Spleen (tissue), 7 donors: ENCODE data around the gene CHM.

ENCODE experiments used
- POLR2A ChIP-seq, 3 donors: fragments of 450-650 bp; IDR thresholded peaks; one replicate each; pipeline ENCODE4 v1.5.1; 2017; ENCODE audit warnings: antibody characterized with exemption in 3 of 3, mild to moderate bottlenecking in 1 of 3
- POLR2AphosphoS5 ChIP-seq, 3 donors: sonication (generic); formaldehyde crosslinking; IDR thresholded peaks; one replicate each; pipeline ENCODE4 v1.5.1; 2017; ENCODE audit warnings: antibody characterized with exemption in 3 of 3
- TF ChIP-seq, protein P1 (sequence below), 11 experiments: fragments of 200-600 bp in 7 of 11; fragments of 450-650 bp in 4 of 11; sonication (generic) in 4 of 11; IDR thresholded peaks in 8 of 11; conservative IDR thresholded peaks in 3 of 11; 1 replicate in 7 of 11; 2 replicates in 4 of 11; pipeline versions ENCODE4 v1.4.0 to v1.8.0; 2016 to 2021; ENCODE audit warnings: antibody characterized with exemption in 11 of 11, inconsistent platforms in 4 of 11, mild to moderate bottlenecking in 1 of 11
- donor health status: DM: no; HTN: no; CAD: no; lungs with moderate emphysema.
- donor health status: DM: no; HTN: no; CAD: no.
- donor health status: DM: no; HTN: no; CAD: no.

DNA sequence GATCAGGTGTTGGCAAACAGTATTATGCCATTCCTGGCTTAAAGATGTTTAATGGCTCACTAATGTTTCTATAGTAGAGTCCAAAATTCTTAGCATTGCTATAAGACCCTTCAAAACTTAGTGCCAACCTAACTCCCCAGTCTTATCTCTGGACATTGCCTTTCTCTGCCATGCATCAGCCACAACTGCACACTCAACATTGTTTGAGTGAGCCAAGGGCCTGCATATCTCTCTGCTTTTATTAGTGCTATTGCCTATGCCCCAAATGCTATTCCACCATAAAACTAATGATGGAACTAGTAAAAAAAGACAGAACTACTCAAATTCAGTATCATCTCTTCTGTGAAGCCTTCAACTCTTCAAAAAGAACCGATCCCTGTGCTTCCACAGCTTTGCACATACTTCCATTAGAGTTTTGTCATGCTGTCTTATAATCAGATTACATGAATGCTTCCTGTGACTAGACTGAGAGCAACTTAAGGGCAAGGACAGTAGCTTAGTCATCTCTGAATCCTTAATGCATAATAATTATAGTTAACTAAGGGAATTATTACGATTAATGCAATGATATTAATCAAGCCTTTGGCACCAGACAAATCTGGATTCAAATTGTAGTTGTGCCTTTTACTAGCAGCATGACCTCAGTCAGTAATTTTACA lies 53.7 kb downstream of the CHM start:
- no peak for TF ChIP-seq POLR2A (IDR thresholded peaks at IDR 0.05)
- TF ChIP-seq, protein P1, sequence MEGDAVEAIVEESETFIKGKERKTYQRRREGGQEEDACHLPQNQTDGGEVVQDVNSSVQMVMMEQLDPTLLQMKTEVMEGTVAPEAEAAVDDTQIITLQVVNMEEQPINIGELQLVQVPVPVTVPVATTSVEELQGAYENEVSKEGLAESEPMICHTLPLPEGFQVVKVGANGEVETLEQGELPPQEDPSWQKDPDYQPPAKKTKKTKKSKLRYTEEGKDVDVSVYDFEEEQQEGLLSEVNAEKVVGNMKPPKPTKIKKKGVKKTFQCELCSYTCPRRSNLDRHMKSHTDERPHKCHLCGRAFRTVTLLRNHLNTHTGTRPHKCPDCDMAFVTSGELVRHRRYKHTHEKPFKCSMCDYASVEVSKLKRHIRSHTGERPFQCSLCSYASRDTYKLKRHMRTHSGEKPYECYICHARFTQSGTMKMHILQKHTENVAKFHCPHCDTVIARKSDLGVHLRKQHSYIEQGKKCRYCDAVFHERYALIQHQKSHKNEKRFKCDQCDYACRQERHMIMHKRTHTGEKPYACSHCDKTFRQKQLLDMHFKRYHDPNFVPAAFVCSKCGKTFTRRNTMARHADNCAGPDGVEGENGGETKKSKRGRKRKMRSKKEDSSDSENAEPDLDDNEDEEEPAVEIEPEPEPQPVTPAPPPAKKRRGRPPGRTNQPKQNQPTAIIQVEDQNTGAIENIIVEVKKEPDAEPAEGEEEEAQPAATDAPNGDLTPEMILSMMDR (IDR thresholded peaks at IDR 0.05 in 8 of 11, conservative IDR thresholded peaks at IDR 0.05 in 3 of 11), result no peak
- TF ChIP-seq POLR2AphosphoS5 (IDR thresholded peaks at IDR 0.05), result no peak
